GM12801 (cell line): ENCODE results near the gene CTIF.

Source experiments
- TF ChIP-seq, protein P1 (sequence below): IDR thresholded peaks from one replicate; pipeline ENCODE4 v1.5.1; 2011; ENCODE audit warnings: control low read depth; ENCODE audit not compliant: insufficient read length; ENCODE audit errors: extremely low read depth

CTIF gene

GRCh38 chr18:48832938-48833700 lies 294.3 kb downstream of the CTIF start:
- TF ChIP-seq, protein P1, sequence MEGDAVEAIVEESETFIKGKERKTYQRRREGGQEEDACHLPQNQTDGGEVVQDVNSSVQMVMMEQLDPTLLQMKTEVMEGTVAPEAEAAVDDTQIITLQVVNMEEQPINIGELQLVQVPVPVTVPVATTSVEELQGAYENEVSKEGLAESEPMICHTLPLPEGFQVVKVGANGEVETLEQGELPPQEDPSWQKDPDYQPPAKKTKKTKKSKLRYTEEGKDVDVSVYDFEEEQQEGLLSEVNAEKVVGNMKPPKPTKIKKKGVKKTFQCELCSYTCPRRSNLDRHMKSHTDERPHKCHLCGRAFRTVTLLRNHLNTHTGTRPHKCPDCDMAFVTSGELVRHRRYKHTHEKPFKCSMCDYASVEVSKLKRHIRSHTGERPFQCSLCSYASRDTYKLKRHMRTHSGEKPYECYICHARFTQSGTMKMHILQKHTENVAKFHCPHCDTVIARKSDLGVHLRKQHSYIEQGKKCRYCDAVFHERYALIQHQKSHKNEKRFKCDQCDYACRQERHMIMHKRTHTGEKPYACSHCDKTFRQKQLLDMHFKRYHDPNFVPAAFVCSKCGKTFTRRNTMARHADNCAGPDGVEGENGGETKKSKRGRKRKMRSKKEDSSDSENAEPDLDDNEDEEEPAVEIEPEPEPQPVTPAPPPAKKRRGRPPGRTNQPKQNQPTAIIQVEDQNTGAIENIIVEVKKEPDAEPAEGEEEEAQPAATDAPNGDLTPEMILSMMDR, result no peak

DNA sequence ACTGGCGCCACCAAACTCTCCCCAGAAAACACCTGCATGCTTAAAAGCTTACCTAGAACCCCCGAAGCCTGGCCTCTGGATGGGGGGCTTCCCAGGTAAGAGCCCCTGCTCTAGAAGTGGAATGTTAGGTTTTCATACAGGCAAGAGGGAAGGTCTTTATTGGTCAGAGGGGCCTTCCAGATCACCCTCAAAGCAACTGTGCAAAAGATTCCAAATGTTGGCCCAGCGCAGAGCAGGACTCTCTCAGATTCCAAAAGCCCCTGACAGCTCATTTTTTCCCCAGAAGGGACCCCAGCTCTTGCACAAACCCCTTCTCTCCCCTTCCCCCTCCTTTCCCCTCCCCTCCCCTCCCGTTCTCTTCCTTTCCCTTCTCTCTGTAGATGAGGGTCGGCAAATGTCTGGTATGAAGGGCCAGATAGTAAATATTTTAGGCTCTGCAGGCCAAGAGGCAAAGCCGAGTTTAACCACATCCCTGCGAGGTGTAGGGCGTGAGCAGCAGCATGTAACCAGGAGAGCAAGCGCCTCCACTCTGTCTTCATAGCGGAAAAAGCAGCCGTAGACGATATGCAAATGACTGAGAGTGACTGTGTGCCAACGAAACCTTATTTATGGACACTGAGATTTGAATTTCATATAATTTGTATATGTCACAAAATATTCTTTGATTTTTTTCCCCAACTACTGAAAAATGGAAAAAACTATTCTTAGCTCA lies 295.0 kb downstream of the CTIF start:
- TF ChIP-seq, protein P1, result no peak

GRCh38 chr18:48834413-48835031 lies 295.7 kb downstream of the CTIF start:
- TF ChIP-seq, protein P1, result no peak

DNA sequence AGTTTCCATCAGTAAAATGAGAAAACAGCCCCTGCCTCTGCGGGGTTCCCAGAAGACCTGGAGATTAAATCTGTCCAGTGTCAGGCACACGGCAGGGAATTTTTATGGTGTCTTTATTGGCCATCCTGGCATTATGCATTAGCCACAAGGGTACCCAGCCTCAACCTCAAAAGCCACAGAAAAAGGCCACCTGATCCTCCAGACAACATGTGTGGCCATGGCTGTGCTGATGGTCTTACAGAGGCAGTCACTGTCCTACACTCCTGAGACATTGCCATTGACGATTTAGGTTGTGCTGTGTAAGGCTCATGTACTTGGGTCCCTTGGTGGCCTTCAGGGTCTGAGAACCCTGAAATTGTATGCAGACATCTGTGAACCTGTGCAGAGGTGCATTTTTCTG lies 296.3 kb downstream of the CTIF start:
- TF ChIP-seq, protein P1, result no peak

DNA sequence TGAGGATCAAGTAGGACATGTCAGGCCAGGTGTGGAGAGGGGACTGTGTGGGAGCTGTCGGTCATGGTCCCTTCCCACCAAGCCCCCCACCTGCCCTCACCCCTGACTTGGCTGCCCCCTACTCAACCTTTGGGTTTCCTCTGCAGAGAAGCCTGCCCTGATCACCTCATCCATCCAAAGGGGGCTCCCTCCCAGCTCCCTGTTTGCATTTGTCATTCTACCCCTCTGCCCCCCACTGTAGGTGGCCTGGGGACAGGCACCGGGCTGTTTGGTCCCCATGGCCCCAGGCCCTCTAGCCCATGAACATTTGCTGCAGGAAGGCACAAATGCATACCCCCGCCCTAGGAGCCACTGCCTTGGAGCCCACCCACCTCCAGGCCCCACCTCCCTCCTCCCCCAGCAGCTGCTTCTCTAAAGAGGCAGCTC lies 296.9 kb downstream of the CTIF start:
- TF ChIP-seq, protein P1, result no peak

DNA sequence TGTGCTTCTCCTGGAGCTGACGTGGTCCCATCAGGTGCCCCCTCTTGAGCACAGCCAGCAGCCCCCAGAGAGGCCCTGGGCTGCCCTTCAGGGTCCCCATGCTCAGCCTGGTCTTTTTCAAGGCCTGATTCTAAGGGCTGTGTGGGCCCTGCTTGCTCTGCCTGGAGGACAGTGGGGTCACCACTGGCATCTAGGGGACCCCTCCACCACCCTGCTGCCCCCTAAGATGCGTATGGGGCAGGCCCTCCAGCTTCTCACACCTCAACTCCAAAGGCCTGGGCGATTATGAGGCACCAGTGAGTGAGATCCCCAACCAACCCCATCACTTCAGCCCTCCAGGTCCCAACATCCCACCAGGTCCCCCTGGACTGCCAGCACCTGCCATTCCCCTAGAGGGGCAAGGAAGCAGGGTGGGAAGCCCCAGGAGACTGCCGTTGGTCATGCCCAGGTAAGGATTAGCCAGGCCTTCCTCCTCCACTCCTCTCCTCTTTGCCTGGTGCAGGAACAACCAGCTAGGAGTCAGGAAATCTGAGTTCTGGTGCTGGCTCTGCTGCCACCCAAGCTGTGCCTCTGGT lies 297.5 kb downstream of the CTIF start:
- TF ChIP-seq, protein P1, result no peak

DNA sequence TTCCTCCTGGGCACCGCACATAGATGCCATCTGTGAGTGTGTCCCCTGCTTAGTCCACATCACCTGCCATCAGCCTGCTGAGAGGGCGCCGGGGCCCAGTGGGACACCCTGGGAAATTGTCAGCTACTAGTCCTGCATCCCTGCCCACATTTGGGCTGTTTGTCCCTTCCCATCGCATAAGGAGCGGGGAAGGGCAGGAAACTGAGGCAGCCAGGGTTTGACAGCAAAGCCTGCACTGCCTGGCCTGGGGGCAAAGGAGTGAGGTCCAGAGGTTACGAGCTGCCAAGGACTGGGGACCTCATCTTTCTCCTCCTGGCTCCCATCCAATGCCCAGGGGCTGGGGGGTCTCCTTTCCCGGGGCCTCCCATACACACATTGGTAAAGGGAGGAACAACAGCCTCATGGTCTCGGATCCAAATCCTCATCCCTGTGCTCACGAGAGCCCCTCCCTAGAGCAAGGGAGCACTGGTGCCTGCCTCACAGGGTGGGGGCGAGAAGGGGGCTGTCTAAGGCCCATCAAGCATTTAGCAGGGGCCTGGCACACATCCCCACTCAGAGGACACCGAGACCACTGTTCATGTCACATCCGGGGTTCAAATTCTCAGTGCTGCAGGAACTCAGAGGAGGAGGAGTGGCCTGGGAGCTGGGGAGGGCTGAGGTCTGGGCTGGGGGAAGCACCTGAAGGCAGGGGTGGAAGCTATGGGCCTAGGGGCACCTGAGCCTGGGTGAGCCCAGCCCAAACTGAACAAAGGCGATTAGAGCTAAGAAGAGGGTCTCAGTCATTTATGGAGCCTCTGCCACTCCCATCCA lies 298.2 kb downstream of the CTIF start:
- TF ChIP-seq, protein P1, result no peak
